Esophagus muscularis mucosa (tissue), 4 donors: Measurements from ENCODE around the gene GNG12.

Experiments used
- EP300 ChIP-seq: sonication (generic); formaldehyde crosslinking; IDR thresholded peaks from one replicate; pipeline ENCODE4 v1.6.1; 2017; ENCODE audit warnings: antibody characterized with exemption
- POLR2A ChIP-seq: fragments of 450-650 bp; IDR thresholded peaks from one replicate; pipeline ENCODE4 v1.6.1; 2017; ENCODE audit warnings: antibody characterized with exemption, moderate library complexity, mild to moderate bottlenecking, low read depth
- POLR2AphosphoS5 ChIP-seq, 2 donors: sonication (generic); formaldehyde crosslinking; IDR thresholded peaks; one replicate each; pipeline ENCODE4 v1.6.1; 2017; ENCODE audit warnings: antibody characterized with exemption in 2 of 2
- TF ChIP-seq, protein P1 (sequence below), 3 experiments: fragments of 200-600 bp in 2 of 3; fragments of 450-650 bp in 1 of 3; sonication (generic) in 2 of 3; IDR thresholded peaks; one replicate each; pipeline ENCODE4 v1.5.1; 2017 to 2019; ENCODE audit warnings: antibody characterized with exemption in 3 of 3, mild to moderate bottlenecking in 2 of 3, moderate library complexity in 1 of 3

DNA sequence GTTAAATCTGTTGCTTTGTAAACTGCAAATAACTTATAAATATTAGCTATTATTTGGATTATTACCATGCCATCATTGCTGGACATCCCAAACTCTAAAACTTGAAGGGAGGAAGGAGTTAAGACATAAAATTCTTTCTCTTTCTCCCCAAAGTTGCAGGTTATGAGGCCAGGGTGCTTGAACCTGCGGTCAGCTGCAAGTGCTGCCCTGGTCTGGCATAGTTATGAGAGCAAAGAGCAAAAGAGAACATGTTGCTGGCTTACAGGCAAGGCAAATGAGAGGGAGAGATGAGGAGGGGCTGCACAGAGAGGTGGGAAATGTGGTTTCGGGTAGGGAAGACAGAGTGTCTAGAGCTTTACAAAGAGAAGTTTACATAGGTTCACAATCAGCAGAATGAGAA is 117.4 kb downstream of the GNG12 start:
- TF ChIP-seq, protein P1, sequence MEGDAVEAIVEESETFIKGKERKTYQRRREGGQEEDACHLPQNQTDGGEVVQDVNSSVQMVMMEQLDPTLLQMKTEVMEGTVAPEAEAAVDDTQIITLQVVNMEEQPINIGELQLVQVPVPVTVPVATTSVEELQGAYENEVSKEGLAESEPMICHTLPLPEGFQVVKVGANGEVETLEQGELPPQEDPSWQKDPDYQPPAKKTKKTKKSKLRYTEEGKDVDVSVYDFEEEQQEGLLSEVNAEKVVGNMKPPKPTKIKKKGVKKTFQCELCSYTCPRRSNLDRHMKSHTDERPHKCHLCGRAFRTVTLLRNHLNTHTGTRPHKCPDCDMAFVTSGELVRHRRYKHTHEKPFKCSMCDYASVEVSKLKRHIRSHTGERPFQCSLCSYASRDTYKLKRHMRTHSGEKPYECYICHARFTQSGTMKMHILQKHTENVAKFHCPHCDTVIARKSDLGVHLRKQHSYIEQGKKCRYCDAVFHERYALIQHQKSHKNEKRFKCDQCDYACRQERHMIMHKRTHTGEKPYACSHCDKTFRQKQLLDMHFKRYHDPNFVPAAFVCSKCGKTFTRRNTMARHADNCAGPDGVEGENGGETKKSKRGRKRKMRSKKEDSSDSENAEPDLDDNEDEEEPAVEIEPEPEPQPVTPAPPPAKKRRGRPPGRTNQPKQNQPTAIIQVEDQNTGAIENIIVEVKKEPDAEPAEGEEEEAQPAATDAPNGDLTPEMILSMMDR (IDR thresholded peaks at IDR 0.05) = no peak
- TF ChIP-seq POLR2A (no peak), EP300 (no peak), POLR2AphosphoS5 (IDR thresholded peaks at IDR 0.05) (no peak)
